ENCODE results near the gene SLC25A25.
A peak's percentile ranks its signal among the peaks of the same experiment; 100 is the strongest.

Gene SLC25A25

GRCh38 chr9:128096616-128097536 lies 28.8 kb downstream of the SLC25A25 start:
- no peak for DNase-seq

DNA sequence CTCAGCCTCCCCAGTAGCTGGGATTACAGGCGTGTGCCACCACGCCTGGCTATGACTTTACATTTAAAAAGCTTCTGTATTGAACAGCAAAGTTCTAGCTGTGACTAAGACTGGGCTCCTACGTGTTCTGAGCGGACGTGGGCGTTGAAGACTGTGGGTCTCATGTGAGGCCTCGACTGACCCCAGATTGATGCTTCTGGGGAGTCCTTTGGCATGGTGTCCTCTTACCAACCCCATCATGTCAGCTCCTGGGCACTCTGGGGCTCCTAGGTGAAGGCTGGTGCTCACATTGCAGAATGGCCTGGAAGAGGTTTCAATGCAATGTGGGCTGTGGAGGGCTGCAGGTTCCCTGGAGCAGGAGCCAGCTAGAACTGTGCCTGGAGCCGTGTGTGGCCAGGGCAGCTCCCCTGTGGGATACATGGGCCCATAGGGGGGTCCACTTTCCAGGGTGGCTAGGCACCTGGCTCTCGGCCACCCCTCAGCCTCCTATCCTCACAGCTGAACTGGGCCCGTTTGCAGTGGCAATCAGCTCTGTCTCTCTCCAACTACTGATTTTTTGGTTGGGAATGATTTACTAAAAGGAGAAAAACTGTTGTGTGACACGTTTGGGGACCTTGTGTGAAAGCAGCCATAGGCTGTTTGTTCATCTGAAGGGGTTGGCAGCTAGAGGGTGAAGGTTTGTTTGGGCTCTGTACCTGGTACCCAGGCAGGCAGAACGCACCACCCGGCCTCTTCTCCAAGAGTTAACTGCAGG lies 29.7 kb downstream of the SLC25A25 start:
- no peak for DNase-seq

DNA sequence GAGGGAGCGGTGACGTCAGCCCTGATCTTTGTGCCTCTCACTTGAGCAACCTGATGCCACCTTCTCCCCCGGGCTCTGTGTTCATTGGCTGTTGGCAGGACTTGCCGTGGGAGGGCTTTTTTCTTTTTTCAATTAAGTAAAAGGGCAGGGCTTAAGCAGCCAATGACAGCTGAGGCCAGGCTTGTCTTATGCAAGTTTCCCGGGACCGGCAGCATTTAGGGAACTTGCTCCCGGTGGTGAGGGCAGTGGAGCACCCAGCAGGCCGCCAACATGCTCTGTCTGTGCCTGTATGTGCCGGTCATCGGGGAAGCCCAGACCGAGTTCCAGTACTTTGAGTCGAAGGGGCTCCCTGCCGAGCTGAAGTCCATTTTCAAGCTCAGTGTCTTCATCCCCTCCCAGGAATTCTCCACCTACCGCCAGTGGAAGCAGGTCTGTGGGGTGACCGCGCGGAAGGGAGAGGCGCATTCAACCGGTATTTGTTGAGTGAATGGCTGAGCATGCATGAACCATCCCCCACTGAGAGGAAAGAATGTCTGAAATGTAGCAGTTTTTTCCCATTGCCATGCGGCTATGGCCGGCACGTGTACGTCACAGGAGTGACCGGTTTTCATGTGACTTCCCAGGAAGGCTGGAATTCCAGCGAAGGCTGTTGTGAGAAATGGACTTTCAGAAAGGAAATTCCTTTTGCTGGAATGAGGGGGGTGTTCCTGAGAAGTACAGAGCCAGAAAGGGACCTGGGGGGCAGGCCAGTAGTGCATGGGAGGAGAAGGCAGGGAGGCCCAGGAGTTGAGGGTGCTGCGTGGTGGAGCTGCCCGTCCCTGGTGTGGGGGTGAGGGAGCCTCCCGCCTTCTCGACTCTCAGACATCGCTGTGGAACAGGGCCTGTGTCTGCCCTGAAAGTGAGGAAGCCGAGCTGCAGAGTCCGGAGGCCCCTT lies 30.5 kb downstream of the SLC25A25 start:
- peak in 3 of 5 experiments; percentile 29 to 46 (median 39) for DNase-seq

GRCh38 chr9:128099231-128099931 lies 31.3 kb downstream of the SLC25A25 start:
- DNase-seq, result no peak

GRCh38 chr9:128099932-128100491 lies 32.0 kb downstream of the SLC25A25 start:
- no peak for DNase-seq

GRCh38 chr9:128100581-128100980 lies 32.5 kb downstream of the SLC25A25 start:
- no peak for DNase-seq

GRCh38 chr9:128101231-128101661 lies 33.2 kb downstream of the SLC25A25 start:
- DNase-seq, result no peak

DNA sequence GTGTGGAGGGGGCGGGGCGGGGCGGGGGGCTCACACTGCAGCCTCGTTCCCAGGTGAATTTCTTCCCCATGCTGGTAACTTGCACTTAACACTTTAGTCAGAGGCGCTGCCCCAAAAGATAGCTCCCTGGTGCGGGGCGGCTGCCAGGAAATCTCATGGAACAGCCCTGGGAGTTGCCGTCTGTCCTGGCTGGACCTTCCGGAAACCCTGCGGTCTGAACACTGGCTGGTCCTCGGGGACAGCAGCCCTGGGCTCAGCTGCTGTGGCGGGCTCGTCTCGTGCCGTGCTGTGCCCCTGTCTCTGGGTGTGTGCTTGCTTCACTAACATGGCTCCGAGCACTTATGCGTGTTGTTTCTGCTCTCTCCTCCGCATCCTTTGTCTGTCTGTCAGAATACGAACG lies 33.7 kb downstream of the SLC25A25 start:
- DNase-seq, result no peak

DNA sequence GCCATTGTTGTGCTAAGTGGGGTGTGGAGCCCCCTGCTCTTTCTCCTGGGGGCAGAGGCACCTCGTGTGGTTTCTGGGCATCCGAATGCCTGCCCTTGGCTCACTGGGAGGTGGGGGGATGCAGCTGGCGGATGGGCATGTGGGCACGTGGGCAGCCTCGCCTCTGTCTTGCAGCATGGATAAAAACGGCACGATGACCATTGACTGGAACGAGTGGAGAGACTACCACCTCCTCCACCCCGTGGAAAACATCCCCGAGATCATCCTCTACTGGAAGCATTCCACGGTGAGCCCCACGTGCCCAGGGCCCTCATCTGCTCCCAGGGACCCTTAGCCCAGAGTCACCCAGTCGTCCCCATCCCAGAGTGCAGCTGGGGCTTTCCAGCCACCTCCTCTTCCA lies 34.2 kb downstream of the SLC25A25 start:
- no peak for DNase-seq

- no peak for DNase-seq
Observed at GRCh38 chr9:128102861-128103588, 35.0 kb downstream of the SLC25A25 start.

DNA sequence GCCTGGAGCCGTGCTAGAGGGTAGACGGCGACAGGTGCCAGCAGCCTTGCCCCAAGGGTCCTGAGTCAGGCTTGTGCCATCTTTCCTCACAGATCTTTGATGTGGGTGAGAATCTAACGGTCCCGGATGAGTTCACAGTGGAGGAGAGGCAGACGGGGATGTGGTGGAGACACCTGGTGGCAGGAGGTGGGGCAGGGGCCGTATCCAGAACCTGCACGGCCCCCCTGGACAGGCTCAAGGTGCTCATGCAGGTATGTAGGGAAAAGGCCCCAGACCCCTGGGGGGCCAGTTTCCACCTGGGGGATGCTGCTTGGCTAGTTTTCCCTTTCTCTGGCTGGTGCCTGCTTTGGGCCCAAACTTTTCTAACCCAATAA lies 35.5 kb downstream of the SLC25A25 start:
- peak in 2 of 5 experiments; percentile 28 to 49 for DNase-seq

DNA sequence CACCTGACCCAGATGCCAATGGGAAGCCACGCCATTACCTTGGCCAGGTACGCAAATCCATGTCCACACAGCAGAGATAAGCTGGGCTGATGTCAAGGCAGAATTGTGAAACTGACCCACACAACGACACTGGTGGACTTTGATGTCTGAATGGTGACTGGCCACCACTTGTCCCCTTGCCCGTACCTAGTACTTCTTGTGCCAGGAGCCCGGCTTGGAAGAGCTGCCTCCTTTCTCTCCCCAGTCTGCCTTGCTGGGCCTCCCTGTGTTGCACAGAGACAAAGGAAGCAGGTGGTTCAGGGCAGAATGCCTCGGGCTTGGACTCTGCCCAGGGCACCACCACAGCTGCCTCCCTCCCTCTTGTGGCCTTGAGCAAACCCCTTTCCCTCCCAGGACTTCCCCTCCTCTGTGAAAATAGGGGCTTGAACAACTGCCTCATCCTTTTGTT lies 36.2 kb downstream of the SLC25A25 start:
- DNase-seq, result no peak

DNA sequence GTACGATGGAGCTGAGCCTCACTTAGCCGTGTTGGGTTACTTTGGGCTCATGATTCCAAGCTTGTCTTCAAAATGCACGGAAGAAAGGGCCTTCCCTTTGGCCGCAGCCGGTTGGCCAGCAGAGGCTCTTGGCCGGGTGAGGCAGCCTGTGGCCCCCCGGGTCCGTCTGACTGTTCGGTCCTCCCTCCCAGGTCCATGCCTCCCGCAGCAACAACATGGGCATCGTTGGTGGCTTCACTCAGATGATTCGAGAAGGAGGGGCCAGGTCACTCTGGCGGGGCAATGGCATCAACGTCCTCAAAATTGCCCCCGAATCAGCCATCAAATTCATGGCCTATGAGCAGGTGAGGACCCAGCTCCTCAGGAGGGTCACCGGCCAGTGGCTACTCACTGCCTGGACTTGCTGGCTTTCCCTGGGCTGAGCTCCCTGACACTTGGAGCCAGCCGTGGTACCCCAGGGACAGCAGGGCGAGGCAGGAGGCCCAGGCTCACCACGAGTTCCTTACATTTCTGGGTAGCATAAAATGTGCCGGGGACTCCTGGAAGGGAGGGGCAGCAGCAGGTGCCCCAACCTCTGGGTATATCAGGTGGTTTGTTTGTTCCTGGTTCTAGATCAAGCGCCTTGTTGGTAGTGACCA lies 37.6 kb downstream of the SLC25A25 start:
- DNase-seq, result no peak

GRCh38 chr9:128106181-128106939 lies 38.3 kb downstream of the SLC25A25 start:
- no peak for DNase-seq

DNA sequence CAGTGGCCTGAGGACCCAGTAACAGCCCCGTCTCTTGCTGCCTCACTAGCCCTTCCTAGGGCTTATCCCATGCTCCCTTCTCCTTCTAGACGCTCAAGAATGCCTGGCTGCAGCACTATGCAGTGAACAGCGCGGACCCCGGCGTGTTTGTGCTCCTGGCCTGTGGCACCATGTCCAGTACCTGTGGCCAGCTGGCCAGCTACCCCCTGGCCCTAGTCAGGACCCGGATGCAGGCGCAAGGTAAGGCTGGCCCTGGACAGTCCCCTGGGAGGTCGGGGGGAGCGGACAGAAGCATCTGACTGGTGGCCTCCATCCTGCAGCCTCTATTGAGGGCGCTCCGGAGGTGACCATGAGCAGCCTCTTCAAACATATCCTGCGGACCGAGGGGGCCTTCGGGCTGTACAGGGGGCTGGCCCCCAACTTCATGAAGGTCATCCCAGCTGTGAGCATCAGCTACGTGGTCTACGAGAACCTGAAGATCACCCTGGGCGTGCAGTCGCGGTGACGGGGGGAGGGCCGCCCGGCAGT lies 39.0 kb downstream of the SLC25A25 start:
- no peak for DNase-seq

- DNase-seq, result no peak
Observed at GRCh38 chr9:128107468-128108268, 39.6 kb downstream of the SLC25A25 start.

DNA sequence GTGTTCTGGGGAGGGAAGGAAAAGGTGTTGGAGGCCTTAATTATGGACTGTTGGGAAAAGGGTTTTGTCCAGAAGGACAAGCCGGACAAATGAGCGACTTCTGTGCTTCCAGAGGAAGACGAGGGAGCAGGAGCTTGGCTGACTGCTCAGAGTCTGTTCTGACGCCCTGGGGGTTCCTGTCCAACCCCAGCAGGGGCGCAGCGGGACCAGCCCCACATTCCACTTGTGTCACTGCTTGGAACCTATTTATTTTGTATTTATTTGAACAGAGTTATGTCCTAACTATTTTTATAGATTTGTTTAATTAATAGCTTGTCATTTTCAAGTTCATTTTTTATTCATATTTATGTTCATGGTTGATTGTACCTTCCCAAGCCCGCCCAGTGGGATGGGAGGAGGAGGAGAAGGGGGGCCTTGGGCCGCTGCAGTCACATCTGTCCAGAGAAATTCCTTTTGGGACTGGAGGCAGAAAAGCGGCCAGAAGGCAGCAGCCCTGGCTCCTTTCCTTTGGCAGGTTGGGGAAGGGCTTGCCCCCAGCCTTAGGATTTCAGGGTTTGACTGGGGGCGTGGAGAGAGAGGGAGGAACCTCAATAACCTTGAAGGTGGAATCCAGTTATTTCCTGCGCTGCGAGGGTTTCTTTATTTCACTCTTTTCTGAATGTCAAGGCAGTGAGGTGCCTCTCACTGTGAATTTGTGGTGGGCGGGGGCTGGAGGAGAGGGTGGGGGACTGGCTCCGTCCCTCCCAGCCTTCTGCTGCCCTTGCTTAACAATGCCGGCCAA lies 40.4 kb downstream of the SLC25A25 start:
- DNase-seq, result no peak

Data from T-helper 2 cell (primary cell).